Activated CD4-positive, CD25-positive, alpha-beta regulatory T cell (primary cell): Measurements from ENCODE around the gene MEF2B.
"Not testable (repeated sequence)": the region's sequence is repeated elsewhere in the genome, so short reads cannot be mapped to it uniquely, and the experiment has no call there.

ENCODE experiments used
- DNase-seq, 4 experiments: peaks; one replicate each; lab custom pipeline; 2025; lab: John Stamatoyannopoulos, UW

Gene MEF2B

GRCh38 chr19:19192910-19193423 lies 22.9 kb upstream of the MEF2B start:
- no peak for DNase-seq

- peak; percentile 95 to 97 (median 96) for DNase-seq
Measured at GRCh38 chr19:19192078-19192882, 22.2 kb upstream of the MEF2B start, which contains the start of the genes BORCS8 and RFXANK. Gene BORCS8, minus strand, starts transcription at chr19:19192152. Its CDS starts 35 bp downstream, at chr19:19192117. Gene RFXANK, plus strand, starts transcription at chr19:19192258. Its CDS starts 1,689 bp downstream, at chr19:19193947.

DNA sequence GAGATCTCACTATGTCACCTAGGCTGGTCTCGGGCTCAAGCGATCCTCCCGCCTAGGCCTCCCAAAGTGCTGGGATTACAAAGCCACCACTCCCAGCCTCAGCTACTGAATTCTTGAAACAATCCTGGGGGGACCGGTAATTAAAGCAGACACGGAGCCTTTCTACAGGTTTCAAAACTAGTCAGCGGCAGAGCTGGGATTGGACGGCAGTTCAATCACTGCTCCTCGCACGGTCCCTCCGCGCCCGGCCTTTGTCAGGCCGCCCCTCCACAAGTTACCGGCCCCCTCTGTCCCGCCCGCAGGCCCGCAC lies 21.7 kb upstream of the MEF2B start:
- DNase-seq: no peak

DNA sequence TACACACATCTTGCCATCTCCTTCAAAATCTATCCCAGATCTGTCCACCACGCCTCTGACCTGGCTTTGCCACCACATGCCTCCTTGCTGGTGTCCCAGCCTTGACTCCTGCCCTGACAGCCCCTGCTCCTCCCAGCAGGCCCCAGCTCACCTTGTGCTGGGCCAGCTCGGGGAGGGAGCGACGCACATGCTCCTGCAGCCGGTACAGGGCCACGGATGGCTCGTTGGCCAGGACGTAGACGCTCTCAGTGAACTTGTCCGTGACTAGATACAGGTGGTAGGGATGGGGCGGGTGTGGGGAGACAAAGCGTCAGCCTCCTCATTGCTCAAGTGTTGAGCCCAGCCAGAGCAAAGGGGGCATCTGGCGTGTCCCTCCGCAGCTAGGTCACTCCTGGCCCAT lies 16.7 kb upstream of the MEF2B start:
- DNase-seq: no peak

GRCh38 chr19:19185853-19186740 lies 16.0 kb upstream of the MEF2B start:
- peak; percentile 11 to 41 (median 21) for DNase-seq

DNA sequence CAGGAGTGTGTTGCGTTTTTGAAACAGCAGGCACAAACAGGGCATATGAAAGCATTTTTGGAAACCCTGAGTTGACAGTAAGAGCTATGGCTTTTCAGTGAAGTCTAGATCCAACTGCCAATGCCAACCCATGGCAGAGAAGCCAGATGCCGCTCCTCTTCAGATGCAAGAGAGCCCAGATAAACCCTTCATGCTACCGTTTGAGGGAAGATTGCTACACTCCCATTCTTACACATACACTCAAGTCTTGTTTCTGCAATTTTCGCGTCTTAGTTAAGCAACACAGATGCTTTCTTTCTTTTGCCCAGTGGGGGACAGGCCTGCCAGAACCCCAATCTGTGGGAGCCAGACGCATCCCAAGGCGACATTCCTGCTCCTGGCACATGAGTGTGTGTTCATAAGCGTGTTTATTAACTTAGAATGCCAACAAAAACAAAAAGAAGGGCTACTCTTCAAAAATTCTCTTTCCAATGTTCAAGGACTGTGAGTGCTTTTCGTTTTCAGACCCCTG lies 11.5 kb upstream of the MEF2B start:
- DNase-seq: no peak

DNA sequence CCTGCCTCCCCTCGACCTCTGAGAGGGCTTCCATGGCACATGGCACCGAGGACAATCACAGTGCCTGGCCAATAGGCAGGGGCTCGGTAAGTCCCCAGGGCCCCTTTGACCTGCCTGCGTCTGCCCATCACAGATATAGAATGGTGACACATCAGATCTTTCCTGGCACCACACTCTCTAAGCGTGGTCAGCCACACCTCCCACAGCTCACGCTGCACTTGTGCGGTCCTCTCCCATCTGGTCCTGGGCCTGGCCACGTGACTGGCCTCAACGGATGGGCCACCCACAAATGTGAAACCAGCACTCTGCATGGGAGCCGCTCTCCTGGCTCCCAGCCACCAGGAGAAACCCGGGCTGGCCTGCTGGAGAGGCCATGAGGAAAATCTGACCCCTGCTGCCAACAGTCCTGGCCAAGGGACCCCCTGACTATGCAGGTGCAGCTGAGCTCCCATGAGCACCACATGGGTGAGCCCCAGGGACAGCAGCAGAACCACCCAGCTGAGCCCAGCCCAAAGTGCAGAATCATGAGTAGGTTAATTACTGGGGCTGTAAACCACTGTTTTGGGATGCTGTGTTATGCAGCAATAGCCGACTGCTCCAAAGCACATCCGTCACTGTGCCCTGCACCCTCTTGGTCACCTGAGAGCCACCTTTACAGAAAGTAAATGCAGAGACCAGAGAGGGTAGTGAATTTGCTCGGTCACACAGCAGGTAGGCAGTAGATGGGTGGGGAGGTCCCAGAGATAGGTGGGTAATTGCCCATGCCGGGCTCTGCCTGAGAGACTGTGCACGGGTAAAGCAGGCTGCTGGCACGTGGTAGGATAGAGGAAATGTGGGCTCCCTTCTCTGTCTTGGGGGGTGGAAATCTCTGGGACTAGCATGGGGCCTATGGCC lies 9.7 kb upstream of the MEF2B start:
- DNase-seq: no peak

DNA sequence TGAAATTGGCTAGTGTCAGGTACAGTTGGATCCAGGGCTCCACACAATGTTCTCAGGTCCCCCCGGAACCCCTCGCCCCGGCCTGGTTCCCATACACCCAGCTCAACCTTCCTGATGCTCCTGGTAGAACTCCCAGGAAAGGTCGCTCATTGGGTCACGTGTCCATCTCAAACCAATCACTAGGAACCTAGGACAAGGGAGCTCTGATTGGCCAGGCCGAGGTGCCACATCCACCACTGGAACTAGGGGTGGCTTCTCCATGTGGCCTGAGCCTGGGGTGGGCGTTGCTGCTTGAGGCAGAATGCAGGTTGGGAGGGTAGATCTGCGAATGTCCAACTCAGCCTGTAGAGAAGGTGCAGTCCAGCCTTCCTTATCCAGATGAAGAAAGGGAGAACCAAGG lies 6.9 kb upstream of the MEF2B start:
- DNase-seq: no peak

DNA sequence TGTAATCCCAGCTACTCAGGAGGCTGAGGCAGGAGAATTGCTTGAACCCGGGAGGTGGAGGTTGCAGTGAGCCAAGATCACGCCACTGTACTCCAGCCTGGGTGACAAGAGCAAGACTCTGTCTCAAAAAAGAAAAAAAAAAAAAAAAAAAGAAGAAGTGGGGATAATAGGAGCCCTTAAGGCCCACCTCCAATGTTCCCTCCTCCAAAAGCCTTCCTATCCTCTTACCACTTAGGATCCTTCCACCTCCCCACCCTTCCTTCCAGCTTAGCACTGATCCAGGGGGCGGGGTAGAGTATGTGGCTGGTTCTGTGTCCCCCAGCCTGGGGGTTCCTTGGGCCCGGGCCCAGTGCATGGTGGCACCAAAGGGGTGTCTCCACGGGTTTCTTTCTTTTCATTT lies 3.2 kb upstream of the MEF2B start:
- not testable (repeated sequence) for DNase-seq

DNA sequence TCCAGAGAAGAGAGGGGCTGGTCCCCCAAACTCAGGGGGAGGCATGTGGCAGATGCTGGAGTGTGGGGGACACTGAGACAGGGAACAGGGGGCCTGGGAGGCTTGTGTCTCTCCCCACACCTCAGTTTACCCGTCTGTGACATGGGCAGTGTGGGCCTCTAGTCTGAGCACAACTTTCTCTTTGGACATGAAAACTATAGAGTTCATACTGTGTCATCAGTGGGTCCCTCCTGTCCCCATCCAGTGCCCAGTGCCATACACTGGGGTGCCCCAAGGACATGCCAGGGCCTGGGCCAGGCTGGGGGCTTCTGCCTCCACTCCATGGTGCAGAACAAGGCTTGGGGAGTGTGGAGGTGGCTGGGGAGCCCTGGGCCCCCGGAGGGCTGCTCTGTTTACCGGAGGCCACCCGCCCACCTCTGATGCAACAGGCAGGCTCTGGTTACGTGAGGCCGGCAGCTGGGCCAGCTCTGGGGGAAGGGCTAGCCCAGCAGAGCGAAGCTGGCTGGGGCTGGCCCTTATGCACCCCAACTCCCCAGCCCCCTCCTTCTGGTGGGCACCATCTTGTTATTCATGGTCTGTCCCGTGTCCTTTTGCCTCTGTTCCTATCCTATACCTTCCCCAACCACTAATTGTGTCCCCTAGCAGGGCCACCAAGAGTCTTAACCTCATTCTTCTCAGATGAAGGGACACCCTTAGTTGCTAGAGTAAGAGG lies 1.9 kb upstream of the MEF2B start:
- DNase-seq: no peak

GRCh38 chr19:19170873-19171672 lies 1.0 kb upstream of the MEF2B start:
- no peak for DNase-seq

DNA sequence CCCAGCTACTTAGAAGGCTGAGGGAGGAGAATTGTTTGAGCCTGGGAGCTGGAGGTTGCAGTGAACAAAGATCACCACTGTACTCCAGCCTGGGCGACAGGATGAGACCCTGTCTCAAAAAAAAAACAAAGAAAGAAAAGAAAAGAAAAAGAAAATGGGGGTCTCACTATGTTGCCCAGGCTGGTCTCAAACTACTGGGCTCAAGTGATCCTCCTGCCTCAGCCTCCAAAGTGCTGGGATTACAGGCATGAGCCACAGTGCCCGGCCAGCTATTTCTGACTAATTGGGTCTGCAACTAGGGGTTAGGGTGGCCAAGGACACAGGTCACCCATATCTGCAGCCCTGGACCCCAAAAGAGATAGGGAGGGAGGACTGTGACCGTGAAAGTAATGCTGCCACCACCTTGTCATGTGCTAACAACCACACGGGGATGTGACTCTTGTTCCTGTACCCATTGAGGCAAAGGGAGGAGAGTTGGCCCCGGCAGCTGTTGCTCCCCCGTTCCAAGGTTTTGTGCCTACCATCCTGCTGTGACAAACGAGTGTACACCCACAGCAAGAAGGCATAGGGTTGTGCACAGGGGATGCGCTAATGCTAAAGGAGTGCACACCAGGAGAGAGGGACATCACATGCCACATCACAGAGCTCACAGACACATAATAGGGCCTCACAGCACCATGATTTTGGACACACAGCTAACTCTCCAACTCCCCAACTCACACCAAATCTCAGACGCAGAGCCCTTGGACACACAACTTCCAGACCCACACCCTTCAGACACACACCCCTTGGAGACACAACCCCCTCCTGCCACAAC lies 619 bp downstream of the MEF2B start:
- DNase-seq: no peak

DNA sequence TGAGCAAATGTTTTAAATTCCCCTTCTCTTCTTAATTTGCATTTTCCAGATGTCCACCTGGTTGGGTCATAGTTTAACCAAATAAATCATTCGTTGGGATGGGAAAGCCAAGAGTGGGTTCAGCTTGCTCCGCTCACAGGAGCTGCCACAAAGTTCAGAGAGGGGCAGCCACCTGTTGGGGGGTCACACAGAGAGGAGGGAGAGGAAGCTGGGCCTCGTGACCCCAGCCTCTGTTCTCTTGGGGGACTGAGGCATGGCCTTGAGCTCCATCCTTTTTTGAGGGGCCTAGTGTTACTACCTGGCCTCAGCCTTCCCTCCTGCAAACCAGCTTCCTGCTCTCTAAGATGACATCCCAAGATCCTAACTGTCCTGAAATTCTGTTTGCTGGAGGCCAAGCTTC lies 2.5 kb downstream of the MEF2B start:
- DNase-seq: no peak

- DNase-seq: no peak
Measured at GRCh38 chr19:19165396-19165795, 4.7 kb downstream of the MEF2B start.

DNA sequence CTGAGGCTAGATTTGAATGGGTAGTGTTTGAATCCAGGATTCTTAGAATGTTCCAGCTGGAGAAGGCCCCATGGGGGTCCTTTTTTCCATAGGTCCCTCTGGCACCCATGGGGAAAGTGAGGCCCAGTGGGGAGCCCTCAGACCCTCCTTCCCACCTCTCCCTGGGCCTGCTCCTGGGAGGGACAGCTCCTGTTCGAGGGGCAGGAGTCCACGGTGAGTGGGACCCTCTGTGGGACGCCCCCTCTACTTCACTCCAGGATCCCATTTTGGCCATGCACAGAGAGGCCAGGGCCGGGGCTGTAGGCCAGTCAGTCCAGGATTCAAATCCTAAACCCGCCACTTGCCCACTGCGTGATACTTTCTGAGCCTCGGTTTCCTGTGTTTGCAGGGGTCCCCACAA lies 7.6 kb downstream of the MEF2B start:
- DNase-seq: no peak

- no peak for DNase-seq
Measured at GRCh38 chr19:19160461-19161035, 9.5 kb downstream of the MEF2B start.

DNA sequence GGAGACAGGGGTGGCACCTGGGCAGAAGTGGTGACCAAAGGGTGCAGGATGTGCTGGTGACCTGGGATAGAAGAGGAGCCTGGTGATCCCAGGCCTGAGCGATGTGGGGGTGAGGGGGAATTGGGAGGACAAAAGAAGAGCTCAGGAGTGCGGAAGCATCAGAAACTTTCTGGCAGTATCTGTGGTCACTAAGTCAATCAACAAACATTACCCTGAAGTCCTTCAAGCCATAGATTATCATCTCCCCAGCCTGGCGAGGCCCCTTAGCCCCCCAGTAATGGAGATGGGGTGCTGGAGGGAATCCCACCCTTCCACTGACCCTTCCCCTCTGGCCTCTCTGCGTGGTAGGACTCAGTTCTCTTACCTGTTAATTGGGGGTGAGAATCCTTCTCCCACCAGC lies 10.5 kb downstream of the MEF2B start:
- DNase-seq: no peak

DNA sequence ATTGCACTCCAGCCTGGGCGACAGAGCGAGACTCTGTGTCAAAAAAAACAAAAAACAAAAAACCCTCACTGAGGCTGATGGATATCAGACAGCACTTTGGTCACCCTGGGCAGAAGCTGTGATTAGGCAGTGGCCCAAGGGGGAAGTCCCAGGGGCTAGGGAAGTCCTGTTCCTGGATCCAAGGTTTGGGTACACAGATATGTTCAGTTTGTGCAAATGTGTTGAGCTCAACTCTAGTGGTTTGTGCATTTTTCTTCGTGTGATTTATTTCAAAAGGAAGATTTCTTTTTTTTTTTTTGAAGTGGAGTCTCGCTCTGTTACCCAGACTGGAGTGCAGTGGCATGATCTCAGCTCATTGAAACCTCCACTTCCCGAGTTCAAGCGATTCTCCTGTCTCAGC lies 12.3 kb downstream of the MEF2B start:
- no peak for DNase-seq
